ENCODE results near the gene MAEA.
"Not testable (repeated sequence)": the region's sequence is repeated elsewhere in the genome, so short reads cannot be mapped to it uniquely, and the experiment has no call there.

The MAEA gene

GRCh38 chr4:1334579-1334895 lies 44.8 kb downstream of the MAEA start:
- H3K79me2 ChIP-seq (ENCODE audit: insufficient read depth, low read depth), result no peaks in the 10 kb centered on the region
- H3K9ac ChIP-seq, result no peak overlapping the region
- no peaks in the 10 kb centered on the region for H3K27me3 ChIP-seq (ENCODE audit: insufficient read depth, low read depth)
- no peaks in the 10 kb centered on the region for H3K36me3 ChIP-seq (ENCODE audit: insufficient read depth)
- no peak overlapping the region for H3K4me3 ChIP-seq (IDR thresholded peaks at IDR 0.05; ENCODE audit: insufficient read depth, low read depth, low read length)
- no peak overlapping the region for H3K4me2 ChIP-seq
- TF ChIP-seq, protein P1, sequence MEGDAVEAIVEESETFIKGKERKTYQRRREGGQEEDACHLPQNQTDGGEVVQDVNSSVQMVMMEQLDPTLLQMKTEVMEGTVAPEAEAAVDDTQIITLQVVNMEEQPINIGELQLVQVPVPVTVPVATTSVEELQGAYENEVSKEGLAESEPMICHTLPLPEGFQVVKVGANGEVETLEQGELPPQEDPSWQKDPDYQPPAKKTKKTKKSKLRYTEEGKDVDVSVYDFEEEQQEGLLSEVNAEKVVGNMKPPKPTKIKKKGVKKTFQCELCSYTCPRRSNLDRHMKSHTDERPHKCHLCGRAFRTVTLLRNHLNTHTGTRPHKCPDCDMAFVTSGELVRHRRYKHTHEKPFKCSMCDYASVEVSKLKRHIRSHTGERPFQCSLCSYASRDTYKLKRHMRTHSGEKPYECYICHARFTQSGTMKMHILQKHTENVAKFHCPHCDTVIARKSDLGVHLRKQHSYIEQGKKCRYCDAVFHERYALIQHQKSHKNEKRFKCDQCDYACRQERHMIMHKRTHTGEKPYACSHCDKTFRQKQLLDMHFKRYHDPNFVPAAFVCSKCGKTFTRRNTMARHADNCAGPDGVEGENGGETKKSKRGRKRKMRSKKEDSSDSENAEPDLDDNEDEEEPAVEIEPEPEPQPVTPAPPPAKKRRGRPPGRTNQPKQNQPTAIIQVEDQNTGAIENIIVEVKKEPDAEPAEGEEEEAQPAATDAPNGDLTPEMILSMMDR (conservative IDR thresholded peaks at IDR 0.05; ENCODE audit: low read depth, low read length), result no peak
- H4K20me1 ChIP-seq (ENCODE audit: insufficient read depth), result no peaks in the 10 kb centered on the region
- no peak overlapping the region for H2AFZ ChIP-seq (ENCODE audit: low read depth)
- no peaks in the 10 kb centered on the region for H3K4me1 ChIP-seq (ENCODE audit: low read depth, poor library complexity, severe bottlenecking)
- H3K27ac ChIP-seq, result no peak overlapping the region

- not testable (repeated sequence) for H3K36me3 ChIP-seq (ENCODE audit: insufficient read depth); H3K4me3 ChIP-seq (IDR thresholded peaks at IDR 0.05; ENCODE audit: insufficient read depth, low read depth, low read length)
Measured at GRCh38 chr4:1335193-1335883, 45.6 kb downstream of the MAEA start.

DNA sequence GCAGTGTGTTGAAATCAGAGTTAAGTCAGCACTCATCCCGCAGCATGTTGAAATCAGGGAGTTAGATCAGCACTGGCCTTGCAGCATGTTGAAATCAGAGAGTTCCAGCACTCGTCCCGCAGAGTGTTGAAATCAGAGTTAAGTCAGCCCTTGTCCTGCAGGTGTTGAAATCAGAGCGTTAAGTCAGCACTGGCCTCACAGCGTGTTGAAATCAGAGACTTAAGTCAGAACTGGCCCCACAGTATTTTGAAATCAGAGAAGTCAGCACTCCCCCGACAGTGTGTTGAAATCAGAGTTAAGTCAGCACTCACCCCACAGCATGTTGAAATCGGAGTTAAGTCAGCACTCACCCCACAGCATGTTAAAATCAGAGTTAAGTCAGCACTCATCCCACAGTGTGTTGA lies 46.4 kb downstream of the MAEA start:
- Histone ChIP-seq H3K4me1 (ENCODE audit: low read depth, poor library complexity, severe bottlenecking) (no peaks in the 10 kb centered on the region), H3K4me2 (no peak overlapping the region), H3K27me3 (ENCODE audit: insufficient read depth, low read depth) (no peaks in the 10 kb centered on the region), H3K9ac (no peak overlapping the region), H2AFZ (ENCODE audit: low read depth) (no peak overlapping the region), H3K4me3 (IDR thresholded peaks at IDR 0.05; ENCODE audit: insufficient read depth, low read depth, low read length) (no peak overlapping the region), H4K20me1 (ENCODE audit: insufficient read depth) (no peaks in the 10 kb centered on the region), H3K79me2 (ENCODE audit: insufficient read depth, low read depth) (no peaks in the 10 kb centered on the region), H3K36me3 (ENCODE audit: insufficient read depth) (no peaks in the 10 kb centered on the region), H3K27ac (no peak overlapping the region)
- TF ChIP-seq, protein P1 (conservative IDR thresholded peaks at IDR 0.05; ENCODE audit: low read depth, low read length), result no peak

More at GRCh38 chr4:1335193-1335883, 45.6 kb downstream of the MAEA start:
- not testable (repeated sequence) for H3K27me3 ChIP-seq (ENCODE audit: insufficient read depth, low read depth); H3K4me2 ChIP-seq; H2AFZ ChIP-seq (ENCODE audit: low read depth); H4K20me1 ChIP-seq (ENCODE audit: insufficient read depth); H3K79me2 ChIP-seq (ENCODE audit: insufficient read depth, low read depth); H3K27ac ChIP-seq; H3K9ac ChIP-seq; H3K4me1 ChIP-seq (ENCODE audit: low read depth, poor library complexity, severe bottlenecking)

DNA sequence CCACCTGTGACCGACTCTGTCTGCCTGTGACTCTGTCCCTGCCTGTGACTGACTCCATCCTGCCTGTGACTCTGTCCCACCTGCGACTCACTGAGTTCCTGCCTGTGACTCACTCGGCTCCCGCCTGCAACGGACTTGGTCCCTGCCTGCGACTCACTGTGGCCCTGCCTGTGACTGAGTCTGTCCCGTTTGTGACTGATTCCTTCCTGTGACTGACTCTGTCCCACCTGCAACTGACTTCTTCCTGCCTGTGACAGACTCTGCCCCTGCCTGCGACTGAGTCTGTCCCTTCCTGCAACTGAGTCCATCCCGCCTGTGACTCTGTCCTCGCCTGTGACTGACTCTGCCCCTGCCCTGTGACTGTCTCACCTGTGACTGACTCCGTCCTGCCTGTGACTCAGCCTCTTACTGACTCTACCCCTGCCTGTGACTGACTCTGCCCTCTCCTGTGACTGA lies 47.7 kb downstream of the MAEA start:
- no peak overlapping the region for H3K4me2 ChIP-seq
- no peak overlapping the region for H3K4me3 ChIP-seq (IDR thresholded peaks at IDR 0.05; ENCODE audit: insufficient read depth, low read depth, low read length)
- H3K27me3 ChIP-seq (ENCODE audit: insufficient read depth, low read depth), result no peaks in the 10 kb centered on the region
- H3K27ac ChIP-seq, result no peak overlapping the region
- H2AFZ ChIP-seq (ENCODE audit: low read depth), result no peak overlapping the region
- H3K79me2 ChIP-seq (ENCODE audit: insufficient read depth, low read depth), result no peaks in the 10 kb centered on the region
- H3K36me3 ChIP-seq (ENCODE audit: insufficient read depth), result no peaks in the 10 kb centered on the region
- H3K9ac ChIP-seq, result no peak overlapping the region
- H3K4me1 ChIP-seq (ENCODE audit: low read depth, poor library complexity, severe bottlenecking), result no peaks in the 10 kb centered on the region
- TF ChIP-seq, protein P1 (conservative IDR thresholded peaks at IDR 0.05; ENCODE audit: low read depth, low read length), result no peak
- no peaks in the 10 kb centered on the region for H4K20me1 ChIP-seq (ENCODE audit: insufficient read depth)

DNA sequence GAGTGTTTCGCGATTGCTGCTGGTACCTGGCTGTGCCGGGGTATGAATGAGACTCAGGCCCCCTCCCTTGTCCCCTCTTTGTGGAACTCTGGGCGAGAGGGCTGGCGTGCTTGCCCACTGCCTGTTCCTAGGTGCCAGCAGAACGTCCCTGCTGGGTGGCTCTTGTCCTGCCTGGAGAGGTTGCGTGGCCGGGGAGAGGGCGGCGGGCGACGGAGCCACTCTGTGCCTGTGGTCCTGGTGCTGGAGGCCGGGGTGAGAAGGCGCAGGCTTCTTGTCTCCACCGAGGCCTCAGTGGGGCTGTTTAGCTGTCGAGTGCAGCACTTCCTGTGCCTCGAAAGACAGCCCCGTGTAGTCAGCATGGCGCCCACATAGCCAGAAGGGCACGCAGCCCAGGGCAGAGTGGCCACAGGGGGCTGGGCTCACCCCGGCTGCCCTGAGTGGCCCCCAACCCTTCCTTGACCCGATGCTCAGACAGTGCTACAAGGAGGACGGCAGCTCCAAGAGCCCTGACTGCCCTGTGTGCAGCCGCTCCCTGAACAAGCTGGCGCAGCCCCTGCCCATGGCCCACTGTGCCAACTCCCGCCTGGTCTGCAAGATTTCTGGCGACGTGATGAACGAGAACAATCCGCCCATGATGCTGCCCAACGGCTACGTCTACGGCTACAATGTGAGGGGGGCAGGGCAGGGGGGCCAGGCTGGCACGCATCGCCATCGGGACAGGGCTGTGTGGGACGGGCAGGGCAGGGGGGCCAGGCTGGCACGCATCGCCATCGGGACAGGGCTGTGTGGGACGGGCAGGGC lies 48.5 kb downstream of the MAEA start:
- H4K20me1 ChIP-seq (ENCODE audit: insufficient read depth), result no peaks in the 10 kb centered on the region
- H3K4me1 ChIP-seq (ENCODE audit: low read depth, poor library complexity, severe bottlenecking), result no peaks in the 10 kb centered on the region
- H3K4me3 ChIP-seq (IDR thresholded peaks at IDR 0.05; ENCODE audit: insufficient read depth, low read depth, low read length), result no peak overlapping the region
- H2AFZ ChIP-seq (ENCODE audit: low read depth), result no peak overlapping the region
- no peak overlapping the region for H3K4me2 ChIP-seq
- no peaks in the 10 kb centered on the region for H3K36me3 ChIP-seq (ENCODE audit: insufficient read depth)
- no peaks in the 10 kb centered on the region for H3K79me2 ChIP-seq (ENCODE audit: insufficient read depth, low read depth)
- TF ChIP-seq, protein P1 (conservative IDR thresholded peaks at IDR 0.05; ENCODE audit: low read depth, low read length), result no peak
- H3K27ac ChIP-seq, result no peak overlapping the region
- no peak overlapping the region for H3K9ac ChIP-seq
- H3K27me3 ChIP-seq (ENCODE audit: insufficient read depth, low read depth), result no peaks in the 10 kb centered on the region

Data from KMS-11 (cell line).